Psoas muscle (tissue), 8 donors: Measurements from ENCODE around the gene FGR. TPM values are rescaled to one million over a fixed set of nuclear protein-coding genes. Genes with fewer than 3 reads are reported as not detected.

Source experiments
- ATAC-seq, 4 donors: fragments of 200-7000 bp; cut with Tn5 transposase; one replicate each; pipeline ENCODE4 v1.9.1; 2020; ENCODE audit warnings: moderate library complexity in 3 of 4, mild to moderate bottlenecking in 2 of 4
- DNase-seq, 2 donors: peaks; one replicate each; pipeline ENCODE4 v3.0.0-alpha.2; 2020
- H3K27ac ChIP-seq: fragments of 200-600 bp; one replicate; pipeline ENCODE4 v1.8.0; 2022
- H3K27me3 ChIP-seq, 3 donors: fragments of 200-600 bp in 1 of 3; one replicate each; pipeline versions ENCODE4 v1.6.1 to v1.8.0; 2013 to 2022; ENCODE audit warnings: low read length in 2 of 3, mild to moderate bottlenecking in 2 of 3, moderate library complexity in 1 of 3; ENCODE audit not compliant: insufficient read depth in 3 of 3
- H3K36me3 ChIP-seq, 2 donors: fragments of 200-600 bp in 1 of 2; one replicate each; pipeline versions ENCODE4 v1.6.1 to v1.8.0; 2013 to 2022; ENCODE audit warnings: low read depth in 1 of 2, mild to moderate bottlenecking in 1 of 2, moderate library complexity in 1 of 2; ENCODE audit not compliant: insufficient read depth in 1 of 2
- H3K4me1 ChIP-seq: fragments of 200-600 bp; one replicate; pipeline ENCODE4 v1.8.0; 2022
- H3K4me3 ChIP-seq: fragments of 200-600 bp; one replicate; pipeline ENCODE4 v1.8.0; 2022; ENCODE audit warnings: mild to moderate bottlenecking
- H3K9me3 ChIP-seq: fragments of 200-600 bp; one replicate; pipeline ENCODE4 v1.8.0; 2022
- CTCF ChIP-seq: fragments of 200-600 bp; IDR thresholded peaks from one replicate; pipeline ENCODE4 v1.8.0; 2022; ENCODE audit warnings: antibody characterized with exemption
- WGBS, 3 donors: extraction: QIAGEN DNeasy Blood & Tissue Kit; methylation state at CpG; one replicate each; pipeline versions ENCODE4 v1.1.6 to v1.1.7; 2013; 5-methylcytosine and 5-hydroxymethylcytosine counted together
- intact Hi-C, 2 donors: fragments of 100-400 bp; cut with DNase I; formaldehyde crosslinking; loops; one replicate each; pipeline versions ENCODE4 v1.11.0 to v1.14.2; 2022
- polyA plus RNA-seq, 3 donors: library from polyadenylated mRNA; stranded (reverse); fragments of 200-250 nt; gene quantifications; one replicate each; pipeline ENCODE4 v1.2.3, GENCODE V29; 2013
- total RNA-seq, 4 donors: library from RNA; stranded (reverse); fragmentation: NEBNext Ultra II Directional in 2 of 4; extraction: Animal tissue kit (Norgen Biotek cat#: 25700) in 2 of 4; gene quantifications; one replicate each; pipeline versions ENCODE4 v1.2.1 to v1.2.4, GENCODE V29; 2021 to 2023
- donor health status: healthy with polysubstance abuse.
- donor health status: DM: no; HTN: no; CAD: no; lungs with moderate emphysema.
- donor health status: Bipolar disorder and iron deficiency.
- donor health status: healthy.
- donor health status: DM: yes; HTN: yes; CAD: no.
- donor health status: DM: no; HTN: no; CAD: no.
- donor health status: DM: no; HTN: no; CAD: no.
- donor health status: DM: yes; HTN: yes; CAD: no.

Gene FGR
- total and polyA plus RNA-seq, 7 donors, result 1.3 to 3.8 (median 2.8) TPM

DNA sequence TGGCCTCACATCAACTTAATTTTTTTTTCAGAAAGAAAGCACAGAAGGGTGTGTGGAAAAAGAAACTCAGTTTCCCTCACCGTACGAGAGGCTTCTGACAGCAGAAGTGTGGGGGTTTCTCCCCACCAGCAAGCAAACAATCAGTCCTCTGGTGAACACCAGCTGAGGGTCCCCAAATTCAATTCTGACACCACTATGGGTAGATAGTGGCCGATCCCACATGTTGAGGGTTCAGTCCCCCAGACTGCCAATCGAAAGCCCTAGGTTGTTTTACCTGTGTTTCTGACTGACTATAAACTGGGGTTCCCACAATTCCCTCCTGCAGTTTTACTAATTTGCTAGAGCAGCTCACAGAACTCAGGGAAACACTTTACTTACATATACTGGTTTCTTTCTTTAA lies 34.9 kb upstream of the FGR start:
- DNase-seq (no peak), ATAC-seq (no peak)
- Histone ChIP-seq H3K9me3 (no peaks in the 10 kb centered on the region), H3K4me1 (peaks cover 13% of the 10 kb centered on the region), H3K36me3 (peaks cover 0 to 3% of the 10 kb centered on the region in 2 donors), H3K4me3 (no peak overlapping the region), H3K27me3 (no peaks in the 10 kb centered on the region), H3K27ac (no peak overlapping the region)
- intact Hi-C loops, result loop anchor here (2.0 to 10.0 kb wide), 4 partner anchors 52 to 311 kb away; partner anchors contain the start of genes FAM76A (in 1 of the 2) and GPR3 (in 1 of the 2)
- no peak for TF ChIP-seq CTCF
- 69 to 76% (median 69%) methylated on average over 4 of the region's 4 CpGs for WGBS, 3 donors

DNA sequence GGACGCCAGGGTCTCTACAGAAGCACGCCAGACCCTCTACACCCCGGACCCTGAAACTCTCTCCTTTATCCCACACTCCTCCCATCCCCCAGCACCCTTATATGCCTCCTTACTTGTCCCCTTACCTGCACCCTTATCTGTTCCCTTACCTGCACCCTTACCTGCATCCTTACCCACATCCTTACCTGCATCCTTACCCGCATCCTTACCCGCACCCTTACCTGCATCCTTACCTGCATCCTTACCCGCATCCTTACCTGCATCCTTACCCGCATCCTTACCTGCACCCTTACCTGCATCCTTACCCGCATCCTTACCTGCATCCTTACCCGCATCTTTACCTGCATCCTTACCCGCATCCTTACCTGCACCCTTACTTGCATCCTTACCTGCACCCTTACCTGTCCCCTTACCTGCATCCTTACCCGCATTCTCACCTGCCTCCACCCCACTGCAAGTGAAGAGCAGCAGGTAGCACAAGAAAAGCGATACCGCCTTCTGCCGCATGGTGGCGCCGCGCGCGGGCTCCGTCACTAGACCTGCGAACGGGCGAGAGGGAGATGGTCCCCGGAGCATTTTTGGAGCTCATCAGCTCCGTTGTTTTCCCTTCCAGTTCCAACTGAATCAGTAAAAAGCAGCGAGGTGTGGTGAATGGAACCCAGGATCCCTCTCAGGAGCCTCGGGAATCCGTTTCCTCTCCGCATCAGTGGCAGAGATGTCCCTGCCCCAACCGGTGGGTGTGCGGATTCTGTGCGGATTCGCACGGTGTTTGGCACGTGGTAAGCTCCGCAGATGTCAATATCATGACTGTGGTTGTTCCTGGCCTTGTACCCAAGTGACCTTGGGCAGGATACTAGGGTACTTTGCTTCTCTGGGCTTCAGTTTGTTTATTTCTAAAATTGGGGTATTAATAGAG lies 34.1 kb upstream of the FGR start:
- Histone ChIP-seq H3K4me1 (peaks cover 13% of the 10 kb centered on the region), H3K4me3 (peak overlapping the region; percentile 65), H3K27me3 (no peaks in the 10 kb centered on the region), H3K36me3 (peaks cover 0 to 3% of the 10 kb centered on the region in 2 donors), H3K27ac (peak overlapping the region; percentile 38), H3K9me3 (no peaks in the 10 kb centered on the region)
- intact Hi-C loops, result loop anchor here (2.0 to 5.0 kb wide), 2 partner anchors 277 to 312 kb away; partner anchors contain the start of gene GPR3 (in 1 of the 2)
- ATAC-seq, result peak; percentile 49 to 64 (median 54)
- peak; percentile 84 for TF ChIP-seq CTCF
- 13 to 14% (median 13%) methylated on average over 36 of the region's 36 CpGs for WGBS, 3 donors
- DNase-seq, result peak; percentile 81 to 87

DNA sequence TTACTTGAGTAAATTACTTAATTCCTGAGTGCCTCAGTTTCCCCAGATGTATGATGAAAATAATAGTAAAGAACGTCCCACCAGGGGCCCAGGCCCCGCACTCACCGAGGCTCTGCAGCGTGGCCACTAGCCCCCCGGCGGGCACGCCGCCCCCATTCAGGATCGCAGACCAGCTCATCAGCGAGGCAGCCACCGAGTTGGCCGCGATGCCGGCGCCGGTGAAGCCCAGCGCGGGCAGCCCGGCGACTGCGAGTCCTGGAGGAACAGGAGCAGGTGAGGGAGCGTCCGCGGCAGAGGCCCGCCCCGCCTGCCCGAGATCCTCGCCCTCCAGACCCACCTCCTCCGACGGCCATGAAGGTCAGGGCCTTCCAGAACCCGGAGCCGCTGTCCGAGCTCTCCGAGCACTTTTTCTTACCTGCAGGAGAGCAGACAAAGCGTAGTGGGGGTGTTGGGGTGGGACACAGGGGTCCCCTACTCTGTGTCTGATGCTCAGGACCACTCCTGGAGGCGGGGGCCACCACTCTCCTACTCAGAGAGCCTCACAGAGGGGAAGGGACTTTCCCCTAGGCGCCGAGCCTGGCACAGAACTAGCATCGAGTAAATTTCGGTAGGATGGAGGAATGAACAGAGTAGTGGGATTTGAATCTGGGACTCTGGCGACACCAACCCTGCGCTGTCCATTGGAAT lies 33.3 kb upstream of the FGR start:
- no peak for TF ChIP-seq CTCF
- Histone ChIP-seq H3K4me1 (peaks cover 15% of the 10 kb centered on the region), H3K9me3 (no peaks in the 10 kb centered on the region), H3K27me3 (no peaks in the 10 kb centered on the region), H3K36me3 (peaks cover 0 to 3% of the 10 kb centered on the region in 2 donors), H3K27ac (no peak overlapping the region), H3K4me3 (no peak overlapping the region)
- intact Hi-C loops, result loop anchor here (2.0 to 5.0 kb wide), 2 partner anchors 276 to 313 kb away; partner anchors contain the start of gene GPR3 (in 1 of the 2)
- 80 to 82% (median 80%) methylated on average over 38 to 42 of the region's 42 CpGs for WGBS, 3 donors
- ATAC-seq (no peak), DNase-seq (no peak)

- ATAC-seq, result no peak
- H3K9me3 ChIP-seq, result no peaks in the 10 kb centered on the region
- intact Hi-C loops, result loop anchor here in 1 of 2 donors (5.0 kb wide), 1 partner anchor 275 kb away; the partner anchor contains the start of gene GPR3
- no peak overlapping the region for H3K4me3 ChIP-seq
- 75 to 80% (median 79%) methylated on average over 6 of the region's 6 CpGs for WGBS, 3 donors
- no peak for TF ChIP-seq CTCF
- no peak overlapping the region for H3K27ac ChIP-seq
- H3K36me3 ChIP-seq, result peaks cover 0 to 3% of the 10 kb centered on the region in 2 donors
- H3K27me3 ChIP-seq, result no peaks in the 10 kb centered on the region
- no peak for DNase-seq
- peaks cover 8% of the 10 kb centered on the region for H3K4me1 ChIP-seq
Observed at GRCh38 chr1:27666791-27667254, 31.8 kb upstream of the FGR start.
